ENCODE data around the gene PPP1R9B.

PPP1R9B gene

GRCh38 chr17:50185631-50186471 lies 35.4 kb upstream of the PPP1R9B start:
- Histone ChIP-seq H3K9ac (ENCODE audit: low read depth, low read length) (no peak overlapping the region), H3K27me3 (ENCODE audit: control insufficient read depth, insufficient read depth, low read length) (no peaks in the 10 kb centered on the region), H3K9me3 (replicated peaks; ENCODE audit: low read length) (no peaks in the 10 kb centered on the region), H3K4me1 (ENCODE audit: control insufficient read depth, insufficient read depth, low read length) (peaks cover 70% of the 10 kb centered on the region), H3K36me3 (ENCODE audit: insufficient read depth, low read length) (peaks cover 86% of the 10 kb centered on the region), H3K4me3 (ENCODE audit: low read length) (no peak overlapping the region), H3K4me2 (ENCODE audit: low read length) (no peak overlapping the region)

- Histone ChIP-seq H3K4me2 (ENCODE audit: low read length) (no peak overlapping the region), H3K4me3 (ENCODE audit: low read length) (no peak overlapping the region), H3K9ac (ENCODE audit: low read depth, low read length) (peak overlapping the region; percentile 45), H3K27me3 (ENCODE audit: control insufficient read depth, insufficient read depth, low read length) (no peaks in the 10 kb centered on the region), H3K9me3 (replicated peaks; ENCODE audit: low read length) (no peaks in the 10 kb centered on the region), H3K4me1 (ENCODE audit: control insufficient read depth, insufficient read depth, low read length) (peaks cover 69% of the 10 kb centered on the region), H3K36me3 (ENCODE audit: insufficient read depth, low read length) (peaks cover 76% of the 10 kb centered on the region)
Measured at GRCh38 chr17:50184611-50185398, 34.3 kb upstream of the PPP1R9B start.

- H3K4me1 ChIP-seq (ENCODE audit: control insufficient read depth, insufficient read depth, low read length) = peaks cover 68% of the 10 kb centered on the region
- H3K36me3 ChIP-seq (ENCODE audit: insufficient read depth, low read length) = peaks cover 69% of the 10 kb centered on the region
- H3K9ac ChIP-seq (ENCODE audit: low read depth, low read length) = no peak overlapping the region
- H3K4me2 ChIP-seq (ENCODE audit: low read length) = no peak overlapping the region
- H3K4me3 ChIP-seq (ENCODE audit: low read length) = no peak overlapping the region
- no peaks in the 10 kb centered on the region for H3K27me3 ChIP-seq (ENCODE audit: control insufficient read depth, insufficient read depth, low read length)
- H3K9me3 ChIP-seq (replicated peaks; ENCODE audit: low read length) = no peaks in the 10 kb centered on the region
Measured at GRCh38 chr17:50184064-50184463, 33.6 kb upstream of the PPP1R9B start.

GRCh38 chr17:50183421-50183994 lies 33.0 kb upstream of the PPP1R9B start:
- H3K4me2 ChIP-seq (ENCODE audit: low read length) = no peak overlapping the region
- no peaks in the 10 kb centered on the region for H3K27me3 ChIP-seq (ENCODE audit: control insufficient read depth, insufficient read depth, low read length)
- H3K4me1 ChIP-seq (ENCODE audit: control insufficient read depth, insufficient read depth, low read length) = peaks cover 68% of the 10 kb centered on the region
- no peak overlapping the region for H3K4me3 ChIP-seq (ENCODE audit: low read length)
- H3K36me3 ChIP-seq (ENCODE audit: insufficient read depth, low read length) = peaks cover 63% of the 10 kb centered on the region
- H3K9ac ChIP-seq (ENCODE audit: low read depth, low read length) = no peak overlapping the region
- no peaks in the 10 kb centered on the region for H3K9me3 ChIP-seq (replicated peaks; ENCODE audit: low read length)

GRCh38 chr17:50182783-50183420 lies 32.4 kb upstream of the PPP1R9B start:
- Histone ChIP-seq H3K27me3 (ENCODE audit: control insufficient read depth, insufficient read depth, low read length) (no peaks in the 10 kb centered on the region), H3K4me2 (ENCODE audit: low read length) (no peak overlapping the region)

GRCh38 chr17:50181591-50182560 lies 31.4 kb upstream of the PPP1R9B start:
- H3K4me3 ChIP-seq (ENCODE audit: low read length) = no peak overlapping the region
- peaks cover 72% of the 10 kb centered on the region for H3K4me1 ChIP-seq (ENCODE audit: control insufficient read depth, insufficient read depth, low read length)
- H3K9ac ChIP-seq (ENCODE audit: low read depth, low read length) = peak overlapping the region; percentile 48
- H3K36me3 ChIP-seq (ENCODE audit: insufficient read depth, low read length) = peaks cover 47% of the 10 kb centered on the region
- no peaks in the 10 kb centered on the region for H3K27me3 ChIP-seq (ENCODE audit: control insufficient read depth, insufficient read depth, low read length)
- peak overlapping the region; percentile 33 for H3K4me2 ChIP-seq (ENCODE audit: low read length)
- H3K9me3 ChIP-seq (replicated peaks; ENCODE audit: low read length) = no peaks in the 10 kb centered on the region

More at GRCh38 chr17:50182783-50183420, 32.4 kb upstream of the PPP1R9B start:
- no peak overlapping the region for H3K9ac ChIP-seq (ENCODE audit: low read depth, low read length)
- H3K36me3 ChIP-seq (ENCODE audit: insufficient read depth, low read length) = peaks cover 57% of the 10 kb centered on the region
- H3K9me3 ChIP-seq (replicated peaks; ENCODE audit: low read length) = no peaks in the 10 kb centered on the region
- no peak overlapping the region for H3K4me3 ChIP-seq (ENCODE audit: low read length)
- peaks cover 70% of the 10 kb centered on the region for H3K4me1 ChIP-seq (ENCODE audit: control insufficient read depth, insufficient read depth, low read length)

- peaks cover 69% of the 10 kb centered on the region for H3K4me1 ChIP-seq (ENCODE audit: control insufficient read depth, insufficient read depth, low read length)
- peaks cover 39% of the 10 kb centered on the region for H3K36me3 ChIP-seq (ENCODE audit: insufficient read depth, low read length)
- H3K4me2 ChIP-seq (ENCODE audit: low read length) = no peak overlapping the region
- no peaks in the 10 kb centered on the region for H3K9me3 ChIP-seq (replicated peaks; ENCODE audit: low read length)
- peak overlapping the region; percentile 37 for H3K9ac ChIP-seq (ENCODE audit: low read depth, low read length)
- no peaks in the 10 kb centered on the region for H3K27me3 ChIP-seq (ENCODE audit: control insufficient read depth, insufficient read depth, low read length)
- no peak overlapping the region for H3K4me3 ChIP-seq (ENCODE audit: low read length)
Measured at GRCh38 chr17:50181144-50181543, 30.7 kb upstream of the PPP1R9B start.

GRCh38 chr17:50180620-50181019 lies 30.1 kb upstream of the PPP1R9B start:
- no peak overlapping the region for H3K4me2 ChIP-seq (ENCODE audit: low read length)
- H3K9ac ChIP-seq (ENCODE audit: low read depth, low read length) = peak overlapping the region; percentile 37
- no peak overlapping the region for H3K4me3 ChIP-seq (ENCODE audit: low read length)
- H3K9me3 ChIP-seq (replicated peaks; ENCODE audit: low read length) = no peaks in the 10 kb centered on the region
- peaks cover 69% of the 10 kb centered on the region for H3K4me1 ChIP-seq (ENCODE audit: control insufficient read depth, insufficient read depth, low read length)
- peaks cover 34% of the 10 kb centered on the region for H3K36me3 ChIP-seq (ENCODE audit: insufficient read depth, low read length)
- no peaks in the 10 kb centered on the region for H3K27me3 ChIP-seq (ENCODE audit: control insufficient read depth, insufficient read depth, low read length)

- peaks cover 29% of the 10 kb centered on the region for H3K36me3 ChIP-seq (ENCODE audit: insufficient read depth, low read length)
- H3K9ac ChIP-seq (ENCODE audit: low read depth, low read length) = peak overlapping the region; percentile 12
- no peaks in the 10 kb centered on the region for H3K27me3 ChIP-seq (ENCODE audit: control insufficient read depth, insufficient read depth, low read length)
- H3K4me3 ChIP-seq (ENCODE audit: low read length) = no peak overlapping the region
- no peaks in the 10 kb centered on the region for H3K9me3 ChIP-seq (replicated peaks; ENCODE audit: low read length)
- peaks cover 67% of the 10 kb centered on the region for H3K4me1 ChIP-seq (ENCODE audit: control insufficient read depth, insufficient read depth, low read length)
- H3K4me2 ChIP-seq (ENCODE audit: low read length) = no peak overlapping the region
Measured at GRCh38 chr17:50180111-50180510, 29.6 kb upstream of the PPP1R9B start.

- H3K27me3 ChIP-seq (ENCODE audit: control insufficient read depth, insufficient read depth, low read length) = no peaks in the 10 kb centered on the region
- H3K4me3 ChIP-seq (ENCODE audit: low read length) = peak overlapping the region; percentile 43
- peak overlapping the region; percentile 86 for H3K9ac ChIP-seq (ENCODE audit: low read depth, low read length)
- H3K4me2 ChIP-seq (ENCODE audit: low read length) = peak overlapping the region; percentile 63
- H3K36me3 ChIP-seq (ENCODE audit: insufficient read depth, low read length) = peaks cover 10% of the 10 kb centered on the region
- H3K4me1 ChIP-seq (ENCODE audit: control insufficient read depth, insufficient read depth, low read length) = peaks cover 70% of the 10 kb centered on the region
- no peaks in the 10 kb centered on the region for H3K9me3 ChIP-seq (replicated peaks; ENCODE audit: low read length)
Measured at GRCh38 chr17:50177983-50178834, 27.7 kb upstream of the PPP1R9B start.
